Uterus (tissue), 4 donors: Measurements from ENCODE around the gene WIPI1. TPM values are rescaled to one million over a fixed set of nuclear protein-coding genes. Genes with fewer than 3 reads are reported as not detected.

ENCODE experiments used
- DNase-seq, 2 donors: peaks; one replicate each; pipeline ENCODE4 v3.0.0-alpha.2; 2019 to 2020
- H3K27ac ChIP-seq, 2 donors: fragments of 200-600 bp; sonication (generic); 1 replicate in 1 of 2; 2 replicates in 1 of 2; pipeline ENCODE4 v1.5.1; 2016 to 2018
- H3K27me3 ChIP-seq, 2 donors: fragments of 200-600 bp; sonication (generic); one replicate each; pipeline ENCODE4 v1.5.1; 2018 to 2019; ENCODE audit warnings: control low read depth in 1 of 2
- H3K36me3 ChIP-seq, 2 donors: fragments of 200-600 bp; sonication (generic); one replicate each; pipeline ENCODE4 v1.5.1; 2019; ENCODE audit warnings: control low read depth in 1 of 2
- H3K4me1 ChIP-seq, 2 donors: fragments of 200-600 bp; sonication (generic); one replicate each; pipeline ENCODE4 v1.5.1; 2018 to 2019; ENCODE audit warnings: control low read depth in 1 of 2
- H3K4me3 ChIP-seq, 2 donors: fragments of 200-600 bp; sonication (generic); 1 replicate in 1 of 2; 2 replicates in 1 of 2; pipeline ENCODE4 v1.5.1; 2018 to 2019; ENCODE audit warnings: mild to moderate bottlenecking in 1 of 2
- H3K9me3 ChIP-seq, 2 donors: fragments of 200-600 bp; sonication (generic); one replicate each; pipeline ENCODE4 v1.5.1; 2019; ENCODE audit warnings: control low read depth in 1 of 2
- CTCF ChIP-seq, 4 experiments: fragments of 200-600 bp in 2 of 4; fragments of 450-650 bp in 2 of 4; sonication (generic) in 2 of 4; IDR thresholded peaks; one replicate each; pipeline ENCODE4 v1.5.1; 2016 to 2019; ENCODE audit warnings: antibody characterized with exemption in 4 of 4, mild to moderate bottlenecking in 2 of 4, moderate library complexity in 1 of 4
- POLR2A ChIP-seq, 2 donors: fragments of 450-650 bp; IDR thresholded peaks; one replicate each; pipeline ENCODE4 v1.6.1; 2016; ENCODE audit warnings: antibody characterized with exemption in 2 of 2, mild to moderate bottlenecking in 1 of 2, moderate library complexity in 1 of 2
- intact Hi-C: fragments of 100-400 bp; cut with DNase I; formaldehyde crosslinking; loops from one replicate; pipeline ENCODE4 v1.15.1; 2023; ENCODE audit warnings: low total_unique reads
- total RNA-seq, 4 donors: library from RNA; depleted of rRNA in 3 of 4; stranded (reverse); fragments of >200 nt in 3 of 4; gene quantifications; one replicate each; pipeline versions ENCODE4 v1.1.0 to v1.2.4, GENCODE V29; 2014 to 2023
- donor health status: DM: yes; HTN: yes; CAD: no.

WIPI1 gene
- total RNA-seq, 4 donors from 2014 or later, result 7.9 to 40.7 (median 27.9) TPM

- TF ChIP-seq POLR2A (IDR thresholded peaks at IDR 0.05) (no peak), CTCF (IDR thresholded peaks at IDR 0.05) (no peak)
- H3K27ac ChIP-seq, result peak overlapping the region in 1 of 2 donors; percentile 40
- H3K27me3 ChIP-seq, result no peaks in the 10 kb centered on the region
- H3K4me3 ChIP-seq, result no peak overlapping the region
- no peaks in the 10 kb centered on the region for H3K36me3 ChIP-seq
- intact Hi-C loops, result no loop called here
- no peaks in the 10 kb centered on the region for H3K9me3 ChIP-seq
- no peaks in the 10 kb centered on the region for H3K4me1 ChIP-seq
- DNase-seq, result no peak
Observed at GRCh38 chr17:68440526-68440925, 16.8 kb downstream of the WIPI1 start.

- H3K9me3 ChIP-seq, result no peaks in the 10 kb centered on the region
- no peak overlapping the region for H3K4me3 ChIP-seq
- no peaks in the 10 kb centered on the region for H3K4me1 ChIP-seq
- TF ChIP-seq CTCF (IDR thresholded peaks at IDR 0.05) (no peak), POLR2A (IDR thresholded peaks at IDR 0.05) (no peak)
- no peak for DNase-seq
- H3K27me3 ChIP-seq, result no peaks in the 10 kb centered on the region
- peak overlapping the region in 1 of 2 donors; percentile 40 for H3K27ac ChIP-seq
- H3K36me3 ChIP-seq, result no peaks in the 10 kb centered on the region
- intact Hi-C loops, result no loop called here
Observed at GRCh38 chr17:68439656-68440290, 17.5 kb downstream of the WIPI1 start.

GRCh38 chr17:68437979-68438822, 19.1 kb downstream of the WIPI1 start:
- Histone ChIP-seq H3K4me3 (no peak overlapping the region), H3K36me3 (no peaks in the 10 kb centered on the region), H3K9me3 (no peaks in the 10 kb centered on the region)

DNA sequence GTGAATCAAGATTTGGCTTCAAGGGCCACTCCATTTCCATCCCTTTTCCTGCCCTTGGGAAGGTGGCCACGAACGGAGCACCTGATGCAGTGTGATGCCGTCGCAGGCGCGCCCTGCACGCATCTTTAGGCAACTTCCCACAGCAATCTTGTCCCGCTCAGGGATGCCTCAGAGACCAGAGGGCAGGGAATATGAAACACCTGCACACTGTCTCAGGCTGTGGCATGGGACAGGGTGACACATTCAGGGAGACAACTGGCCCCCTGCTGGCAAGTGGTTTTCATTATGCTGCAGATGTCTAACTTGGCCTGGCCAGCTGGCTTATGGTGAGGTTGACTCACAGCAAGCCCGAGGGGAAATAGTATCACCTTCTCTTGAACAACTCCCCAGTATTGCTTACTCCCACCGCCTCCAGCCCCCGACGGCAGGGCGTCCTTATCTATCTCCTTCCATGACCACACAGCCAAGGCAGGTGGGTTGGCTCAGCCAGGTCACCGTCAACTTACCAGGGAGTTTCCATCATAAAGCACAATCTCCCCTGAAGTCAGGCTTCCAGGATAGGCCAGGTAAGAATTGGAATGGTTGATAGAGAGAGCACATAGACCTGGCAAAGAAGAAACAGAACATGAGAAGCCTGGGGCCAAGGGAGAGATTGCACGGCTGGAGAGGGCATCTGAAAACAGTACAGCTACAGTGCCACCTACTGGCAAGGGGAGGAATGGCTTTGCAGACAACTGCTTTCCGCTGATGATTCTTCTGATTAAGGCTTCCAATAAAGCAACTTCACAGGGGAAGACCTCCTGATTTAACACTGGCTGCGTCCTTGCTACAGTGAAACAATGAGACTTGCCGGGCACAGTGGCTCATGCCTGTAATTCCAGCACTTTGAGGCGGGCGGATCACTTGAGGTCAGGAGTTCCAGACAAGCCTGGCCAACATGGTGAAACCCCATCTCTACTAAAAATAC, 21.1 kb downstream of the WIPI1 start:
- peak; percentile 75 to 84 for DNase-seq
- intact Hi-C loops, result no loop called here
- TF ChIP-seq CTCF (IDR thresholded peaks at IDR 0.05) (peak; percentile 87 to 91 (median 88)), POLR2A (IDR thresholded peaks at IDR 0.05) (no peak)
- no peaks in the 10 kb centered on the region for H3K27me3 ChIP-seq
- H3K36me3 ChIP-seq, result no peaks in the 10 kb centered on the region
- H3K27ac ChIP-seq, result peak overlapping the region; percentile 15 to 41
- H3K4me1 ChIP-seq, result no peaks in the 10 kb centered on the region
- H3K4me3 ChIP-seq, result no peak overlapping the region
- H3K9me3 ChIP-seq, result no peaks in the 10 kb centered on the region

More at GRCh38 chr17:68437979-68438822, 19.1 kb downstream of the WIPI1 start:
- TF ChIP-seq CTCF (IDR thresholded peaks at IDR 0.05), result no peak
- TF ChIP-seq POLR2A (IDR thresholded peaks at IDR 0.05), result no peak
- DNase-seq, result no peak
- Histone ChIP-seq H3K27me3 (no peaks in the 10 kb centered on the region), H3K27ac (peak overlapping the region in 1 of 2 donors; percentile 35), H3K4me1 (no peaks in the 10 kb centered on the region)
- intact Hi-C loops, result no loop called here
